BLaER1 (cell line): ENCODE results near the gene FOXQ1.
A peak's percentile ranks its signal among the peaks of the same experiment; 100 is the strongest.
"Not testable (repeated sequence)": the region's sequence is repeated elsewhere in the genome, so short reads cannot be mapped to it uniquely, and the experiment has no call there.

Experiments used
- H3K27ac ChIP-seq: shearing (Covaris generic); formaldehyde crosslinking; 2 replicates; pipeline ENCODE4 v1.8.1; 2022
- H3K27me3 ChIP-seq: shearing (Covaris generic); formaldehyde crosslinking; 2 replicates; pipeline ENCODE4 v1.8.1; 2022
- H3K36me3 ChIP-seq: shearing (Covaris generic); formaldehyde crosslinking; 2 replicates; pipeline ENCODE4 v1.8.1; 2022
- H3K4me1 ChIP-seq: shearing (Covaris generic); formaldehyde crosslinking; 2 replicates; pipeline ENCODE4 v1.8.1; 2022
- H3K4me2 ChIP-seq: shearing (Covaris generic); formaldehyde crosslinking; 2 replicates; pipeline ENCODE4 v1.8.1; 2022
- H3K4me3 ChIP-seq: shearing (Covaris generic); formaldehyde crosslinking; 2 replicates; pipeline ENCODE4 v1.8.1; 2022
- H3K9ac ChIP-seq: shearing (Covaris generic); formaldehyde crosslinking; 2 replicates; pipeline ENCODE4 v1.8.1; 2022
- H3K9me3 ChIP-seq: shearing (Covaris generic); formaldehyde crosslinking; 2 replicates; pipeline ENCODE4 v1.8.1; 2022
- H4K20me1 ChIP-seq: shearing (Covaris generic); formaldehyde crosslinking; 2 replicates; pipeline ENCODE4 v1.8.1; 2022
- Cebpa-rat ChIP-seq: shearing (Covaris generic); IDR thresholded peaks from 2 replicates; pipeline ENCODE4 v1.8.1; 2022

The FOXQ1 gene

GRCh38 chr6:1334684-1335083 lies 22.8 kb downstream of the FOXQ1 start:
- H3K4me3 ChIP-seq, result no peak overlapping the region
- peaks cover 18% of the 10 kb centered on the region for H3K9me3 ChIP-seq
- no peak overlapping the region for H3K9ac ChIP-seq
- no peak overlapping the region for H3K4me2 ChIP-seq
- H4K20me1 ChIP-seq, result no peaks in the 10 kb centered on the region
- no peak overlapping the region for H3K27ac ChIP-seq
- no peaks in the 10 kb centered on the region for H3K36me3 ChIP-seq
- H3K4me1 ChIP-seq, result 0 out of 2 replicates have a peak, but pooled peaks cover 5% of the 10 kb centered on the region
- no peaks in the 10 kb centered on the region for H3K27me3 ChIP-seq
- TF ChIP-seq Cebpa-rat, result no peak

- Histone ChIP-seq H3K4me1 (0 out of 2 replicates have a peak, but pooled peaks cover 5% of the 10 kb centered on the region), H3K9ac (no peak overlapping the region), H3K27me3 (no peaks in the 10 kb centered on the region), H3K27ac (no peak overlapping the region), H3K4me3 (no peak overlapping the region), H3K36me3 (no peaks in the 10 kb centered on the region), H4K20me1 (no peaks in the 10 kb centered on the region), H3K9me3 (peaks cover 10% of the 10 kb centered on the region), H3K4me2 (no peak overlapping the region)
- 0 out of 2 replicates have a peak, but pooled peaks have one; percentile 18 for TF ChIP-seq Cebpa-rat
Observed at GRCh38 chr6:1335367-1336037, 23.6 kb downstream of the FOXQ1 start.

- no peak for TF ChIP-seq Cebpa-rat
- H3K4me3 ChIP-seq, result no peak overlapping the region
Observed at GRCh38 chr6:1336246-1336843, 24.4 kb downstream of the FOXQ1 start.

DNA sequence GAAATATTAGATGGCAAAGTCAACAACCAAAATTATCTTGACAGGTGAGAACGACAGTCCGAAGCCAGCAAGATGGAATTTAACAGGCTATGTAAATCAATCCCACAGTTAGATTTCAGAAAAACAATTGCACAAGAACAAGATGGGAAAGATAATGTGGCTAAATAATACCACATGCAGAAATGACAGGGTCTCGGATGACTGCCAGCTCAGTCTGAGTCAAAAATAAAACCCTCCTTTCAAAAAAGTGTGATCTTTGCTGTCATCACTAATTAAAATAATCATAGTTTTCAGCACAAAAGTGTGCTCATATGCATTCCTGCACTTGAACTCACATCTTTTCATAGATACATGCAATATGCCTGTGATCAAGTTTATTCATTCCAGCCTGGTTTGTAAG lies 25.9 kb downstream of the FOXQ1 start:
- TF ChIP-seq Cebpa-rat, result no peak
- H3K4me2 ChIP-seq, result no peak overlapping the region
- H4K20me1 ChIP-seq, result no peaks in the 10 kb centered on the region
- H3K4me1 ChIP-seq, result 0 out of 2 replicates have a peak, but pooled peaks cover 5% of the 10 kb centered on the region
- H3K27ac ChIP-seq, result no peak overlapping the region
- H3K36me3 ChIP-seq, result no peaks in the 10 kb centered on the region
- no peak overlapping the region for H3K4me3 ChIP-seq
- H3K9me3 ChIP-seq, result no peaks in the 10 kb centered on the region
- H3K27me3 ChIP-seq, result no peaks in the 10 kb centered on the region
- no peak overlapping the region for H3K9ac ChIP-seq

More at GRCh38 chr6:1336246-1336843, 24.4 kb downstream of the FOXQ1 start:
- Histone ChIP-seq H3K4me1 (0 out of 2 replicates have a peak, but pooled peaks cover 5% of the 10 kb centered on the region), H3K9me3 (peaks cover 2% of the 10 kb centered on the region), H3K36me3 (no peaks in the 10 kb centered on the region), H3K4me2 (no peak overlapping the region), H4K20me1 (no peaks in the 10 kb centered on the region), H3K27me3 (no peaks in the 10 kb centered on the region), H3K9ac (no peak overlapping the region), H3K27ac (no peak overlapping the region)

DNA sequence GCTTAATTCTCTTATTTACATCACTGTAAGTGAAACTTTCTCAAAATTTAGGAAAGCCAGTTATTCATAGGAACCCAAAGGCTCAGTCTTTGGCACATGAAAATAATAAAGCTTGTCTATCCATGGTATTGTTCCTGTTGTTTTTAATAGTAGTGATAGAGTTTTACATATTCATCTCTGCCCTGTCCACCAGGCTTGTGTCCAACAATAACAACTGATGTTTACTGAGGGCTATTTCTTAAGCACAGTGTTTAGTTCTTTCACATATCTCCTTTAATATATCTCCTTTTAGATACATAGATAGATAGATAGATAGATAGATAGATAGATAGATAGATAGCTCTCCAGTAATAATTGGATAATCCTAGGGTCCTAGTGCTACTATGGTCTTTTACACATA lies 34.2 kb downstream of the FOXQ1 start:
- TF ChIP-seq Cebpa-rat, result no peak
- Histone ChIP-seq H3K9me3 (peaks cover 2% of the 10 kb centered on the region), H3K36me3 (no peaks in the 10 kb centered on the region), H4K20me1 (no peaks in the 10 kb centered on the region), H3K9ac (no peak overlapping the region), H3K4me1 (no peaks in the 10 kb centered on the region), H3K27me3 (no peaks in the 10 kb centered on the region), H3K4me3 (no peak overlapping the region), H3K4me2 (no peak overlapping the region), H3K27ac (no peak overlapping the region)

DNA sequence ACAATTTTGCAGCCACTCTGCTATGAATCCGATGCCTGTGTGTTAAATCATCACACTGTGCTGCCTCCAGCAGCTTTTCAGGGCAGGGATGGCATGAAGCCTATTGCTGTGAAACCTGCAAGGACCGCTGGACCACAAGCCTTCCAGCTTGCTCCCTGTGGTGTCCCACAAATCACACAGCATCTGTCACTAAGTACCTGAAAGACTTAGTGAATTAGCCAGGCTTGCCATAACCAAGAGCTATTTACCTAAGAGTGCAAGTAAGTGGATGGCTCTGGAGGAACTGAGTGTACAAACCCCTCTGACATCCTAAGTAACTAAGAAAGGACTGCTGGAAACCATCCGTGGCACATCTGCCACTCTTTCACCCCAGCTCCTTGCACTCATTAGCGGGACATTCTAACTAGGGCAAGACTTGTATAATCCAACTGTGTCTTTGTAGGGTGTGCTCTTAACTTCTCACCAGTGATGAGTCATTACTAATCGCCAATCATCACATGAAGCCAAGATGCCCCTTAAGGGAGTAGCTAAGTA lies 34.7 kb downstream of the FOXQ1 start:
- H3K9ac ChIP-seq, result no peak overlapping the region
- H3K4me1 ChIP-seq, result no peaks in the 10 kb centered on the region
- no peak for TF ChIP-seq Cebpa-rat
- H3K9me3 ChIP-seq, result peaks cover 7% of the 10 kb centered on the region
- H3K4me3 ChIP-seq, result no peak overlapping the region
- H3K4me2 ChIP-seq, result no peak overlapping the region
- no peak overlapping the region for H3K27ac ChIP-seq
- no peaks in the 10 kb centered on the region for H3K27me3 ChIP-seq
- no peaks in the 10 kb centered on the region for H3K36me3 ChIP-seq
- no peaks in the 10 kb centered on the region for H4K20me1 ChIP-seq

GRCh38 chr6:1347161-1347560 lies 35.3 kb downstream of the FOXQ1 start:
- Histone ChIP-seq H3K4me2 (no peak overlapping the region), H3K4me3 (no peak overlapping the region), H4K20me1 (no peaks in the 10 kb centered on the region), H3K27ac (no peak overlapping the region), H3K9ac (no peak overlapping the region), H3K4me1 (no peaks in the 10 kb centered on the region), H3K9me3 (peaks cover 12% of the 10 kb centered on the region), H3K27me3 (no peaks in the 10 kb centered on the region), H3K36me3 (no peaks in the 10 kb centered on the region)
- TF ChIP-seq Cebpa-rat, result no peak

GRCh38 chr6:1348675-1349074 lies 36.8 kb downstream of the FOXQ1 start:
- no peaks in the 10 kb centered on the region for H3K27me3 ChIP-seq
- TF ChIP-seq Cebpa-rat, result no peak
- H3K36me3 ChIP-seq, result no peaks in the 10 kb centered on the region
- no peak overlapping the region for H3K27ac ChIP-seq
- H3K9me3 ChIP-seq, result peaks cover 26% of the 10 kb centered on the region
- no peak overlapping the region for H3K9ac ChIP-seq
- H3K4me1 ChIP-seq, result no peaks in the 10 kb centered on the region
- no peaks in the 10 kb centered on the region for H4K20me1 ChIP-seq
- no peak overlapping the region for H3K4me3 ChIP-seq
- H3K4me2 ChIP-seq, result no peak overlapping the region

- Histone ChIP-seq H3K9ac (no peak overlapping the region), H3K27ac (no peak overlapping the region), H3K36me3 (no peaks in the 10 kb centered on the region), H3K4me3 (no peak overlapping the region), H3K4me1 (no peaks in the 10 kb centered on the region), H3K27me3 (no peaks in the 10 kb centered on the region), H4K20me1 (no peaks in the 10 kb centered on the region), H3K9me3 (peaks cover 26% of the 10 kb centered on the region), H3K4me2 (no peak overlapping the region)
- no peak for TF ChIP-seq Cebpa-rat
Observed at GRCh38 chr6:1349655-1350054, 37.8 kb downstream of the FOXQ1 start.

- no peak for TF ChIP-seq Cebpa-rat
- Histone ChIP-seq H3K27me3 (no peaks in the 10 kb centered on the region), H3K36me3 (no peaks in the 10 kb centered on the region), H3K4me2 (no peak overlapping the region), H3K9ac (no peak overlapping the region), H3K4me3 (no peak overlapping the region), H3K27ac (no peak overlapping the region), H4K20me1 (no peaks in the 10 kb centered on the region), H3K4me1 (no peaks in the 10 kb centered on the region), H3K9me3 (peaks cover 26% of the 10 kb centered on the region)
Observed at GRCh38 chr6:1351381-1352008, 39.6 kb downstream of the FOXQ1 start.

DNA sequence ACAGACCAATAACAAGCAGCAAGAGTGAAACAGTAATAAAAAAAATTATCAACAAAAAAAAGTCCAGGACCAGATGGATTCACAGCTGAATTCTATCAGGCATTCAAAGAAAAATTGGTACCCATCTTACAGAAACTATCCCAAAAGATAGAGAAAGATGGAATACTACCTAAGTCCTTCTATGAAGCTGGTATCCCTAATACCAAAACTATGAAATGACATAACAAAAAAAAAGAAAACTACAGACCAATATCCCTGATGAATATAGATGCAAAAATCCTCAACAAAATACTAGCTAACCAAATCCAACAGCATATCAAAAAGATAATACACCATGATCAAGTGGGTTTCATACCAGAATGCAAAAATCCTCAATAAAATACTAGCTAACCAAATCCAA lies 43.2 kb downstream of the FOXQ1 start:
- H4K20me1 ChIP-seq, H3K27me3 ChIP-seq, H3K27ac ChIP-seq, H3K36me3 ChIP-seq, H3K4me2 ChIP-seq, H3K4me1 ChIP-seq, H3K4me3 ChIP-seq, H3K9ac ChIP-seq: not testable (repeated sequence)
- H3K9me3 ChIP-seq, result peaks cover 26% of the 10 kb centered on the region

DNA sequence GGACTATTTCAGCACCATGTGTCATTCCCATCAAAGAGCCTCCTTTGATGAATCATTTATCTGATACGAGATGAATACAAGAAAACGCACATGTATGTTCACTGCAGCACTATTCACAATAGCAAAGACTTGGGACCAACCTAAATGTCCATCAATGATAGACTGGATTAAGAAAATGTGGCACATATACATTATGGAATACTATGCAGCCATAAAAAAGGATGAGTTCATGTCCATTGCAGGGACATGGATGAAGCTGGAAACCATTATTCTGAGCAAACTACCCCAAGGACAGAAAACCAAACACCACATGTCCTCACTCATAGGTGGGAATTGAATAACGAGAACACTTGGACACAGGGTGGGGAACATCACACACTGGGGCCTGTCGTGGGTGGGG lies 49.8 kb downstream of the FOXQ1 start:
- H4K20me1 ChIP-seq, H3K4me2 ChIP-seq, H3K9ac ChIP-seq, H3K9me3 ChIP-seq, H3K4me1 ChIP-seq, H3K27me3 ChIP-seq, H3K36me3 ChIP-seq, H3K4me3 ChIP-seq, H3K27ac ChIP-seq: not testable (repeated sequence)
